Hepatocyte (in vitro differentiated cells): Measurements from ENCODE around the gene ADAM12. TPM values are rescaled to one million over a fixed set of nuclear protein-coding genes. Genes with fewer than 3 reads are reported as not detected.

Experiments
- DNase-seq: peaks from one replicate; pipeline ENCODE4 v3.0.0-alpha.2; 2016; ENCODE audit warnings: low spot score
- H2AFZ ChIP-seq: fragments of 200-600 bp; sonication (generic); 2 replicates; pipeline ENCODE4 v1.6.0; 2016; ENCODE audit warnings: antibody characterized with exemption, mild to moderate bottlenecking
- H3K27ac ChIP-seq: fragments of 200-600 bp; sonication (generic); 2 replicates; pipeline ENCODE4 v1.5.1; 2016; ENCODE audit warnings: mild to moderate bottlenecking
- H3K27me3 ChIP-seq: fragments of 200-600 bp; sonication (generic); 2 replicates; pipeline ENCODE4 v1.6.1; 2016
- H3K36me3 ChIP-seq: fragments of 200-600 bp; sonication (generic); replicated peaks from 2 replicates; pipeline ENCODE4 v1.5.1; 2016; ENCODE audit warnings: low read depth; ENCODE audit not compliant: insufficient read depth
- H3K4me1 ChIP-seq: fragments of 200-600 bp; sonication (generic); 2 replicates; pipeline ENCODE4 v1.5.1; 2016; ENCODE audit warnings: mild to moderate bottlenecking, moderate library complexity; ENCODE audit not compliant: insufficient read depth
- H3K4me2 ChIP-seq: fragments of 200-600 bp; sonication (generic); 2 replicates; pipeline ENCODE4 v1.6.0; 2016
- H3K4me3 ChIP-seq: fragments of 200-600 bp; sonication (generic); 2 replicates; pipeline ENCODE4 v1.5.1; 2016; ENCODE audit warnings: mild to moderate bottlenecking
- H3K79me2 ChIP-seq: fragments of 200-600 bp; sonication (generic); 2 replicates; pipeline ENCODE4 v1.6.0; 2017; ENCODE audit warnings: mild to moderate bottlenecking
- H3K9me2 ChIP-seq: fragments of 200-600 bp; sonication (generic); replicated peaks from 2 replicates; pipeline ENCODE4 v1.6.0; 2017; ENCODE audit warnings: mild to moderate bottlenecking; ENCODE audit not compliant: insufficient read depth
- H3K9me3 ChIP-seq: fragments of 200-600 bp; sonication (generic); 2 replicates; pipeline ENCODE4 v1.5.1; 2016; ENCODE audit warnings: low read depth, mild to moderate bottlenecking
- H4K20me1 ChIP-seq: fragments of 200-600 bp; sonication (generic); 2 replicates; pipeline ENCODE4 v1.6.0; 2016; ENCODE audit warnings: mild to moderate bottlenecking; ENCODE audit not compliant: insufficient read depth, poor library complexity, severe bottlenecking
- CTCF ChIP-seq: fragments of 200-600 bp; sonication (generic); IDR thresholded peaks from 2 replicates; pipeline ENCODE4 v1.5.1; 2016; ENCODE audit warnings: antibody characterized with exemption, mild to moderate bottlenecking; ENCODE audit not compliant: poor library complexity
- EZH2 ChIP-seq: fragments of 200-600 bp; sonication (generic); IDR thresholded peaks from 2 replicates; pipeline ENCODE4 v1.6.1; 2016; ENCODE audit warnings: antibody characterized with exemption, mild to moderate bottlenecking, borderline replicate concordance
- EZH2phosphoT487 ChIP-seq: fragments of 200-600 bp; sonication (generic); IDR thresholded peaks from one replicate; pipeline ENCODE4 v1.6.1; 2018; ENCODE audit warnings: antibody characterized with exemption, mild to moderate bottlenecking, low read depth, moderate library complexity; ENCODE audit not compliant: unreplicated experiment, severe bottlenecking
- WGBS: methylation state at CpG from one replicate; pipeline ENCODE4 v1.1.6; 2016; ENCODE audit warnings: low lambda C conversion rate; ENCODE audit errors: missing lambda C conversion rate; 5-methylcytosine and 5-hydroxymethylcytosine counted together
- polyA plus RNA-seq: library from polyadenylated mRNA; unstranded; fragments of >200 nt; fragmentation: Nextera tagmentation; extraction: Ambion mirVana; gene quantifications from 2 replicates; pipeline ENCODE4 v1.2.1, GENCODE V29; 2016
- total RNA-seq: library from RNA; depleted of rRNA; stranded (reverse); fragments of >200 nt; gene quantifications from 2 replicates; pipeline ENCODE4 v1.2.3, GENCODE V29; 2014

The ADAM12 gene
- total and polyA plus RNA-seq, 2 experiments from 2014 or later = 4.9 to 11.3 TPM

DNA sequence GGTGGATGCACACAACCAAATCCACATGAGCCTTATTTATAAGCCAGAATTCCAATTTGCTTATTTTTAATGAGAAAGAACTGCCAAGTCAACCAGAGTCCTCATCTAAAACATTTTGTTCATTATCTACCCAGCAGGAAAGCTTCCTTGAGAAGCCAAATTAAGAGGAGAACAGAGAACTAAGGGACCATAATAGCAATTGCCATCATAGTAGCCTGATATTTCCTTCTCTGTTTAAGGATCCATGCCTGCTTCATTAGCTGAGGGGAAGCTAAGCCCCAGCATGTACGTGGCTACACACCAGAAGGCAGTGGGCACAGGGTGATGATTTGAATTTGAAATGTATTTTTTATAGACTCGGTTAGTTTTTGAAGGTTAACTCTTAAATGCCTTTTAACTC is 46.8 kb downstream of the ADAM12 start:
- Histone ChIP-seq H3K9me3 (no peaks in the 10 kb centered on the region), H3K4me1 (no peaks in the 10 kb centered on the region), H3K4me3 (no peak overlapping the region), H3K9me2 (no peaks in the 10 kb centered on the region), H3K79me2 (no peaks in the 10 kb centered on the region), H3K27ac (no peak overlapping the region), H3K27me3 (no peaks in the 10 kb centered on the region), H2AFZ (no peak overlapping the region), H4K20me1 (no peaks in the 10 kb centered on the region), H3K36me3 (no peaks in the 10 kb centered on the region), H3K4me2 (no peak overlapping the region)
- DNase-seq = no peak
- 72% methylated on average over 2 of the region's 2 CpGs for WGBS
- TF ChIP-seq EZH2 (no peak), EZH2phosphoT487 (no peak), CTCF (no peak)

GRCh38 chr10:126337251-126337810 is 50.9 kb downstream of the ADAM12 start:
- no peak overlapping the region for H3K4me2 ChIP-seq
- no peak for TF ChIP-seq EZH2phosphoT487
- TF ChIP-seq CTCF = no peak
- no peak for TF ChIP-seq EZH2
- H3K27ac ChIP-seq = no peak overlapping the region

DNA sequence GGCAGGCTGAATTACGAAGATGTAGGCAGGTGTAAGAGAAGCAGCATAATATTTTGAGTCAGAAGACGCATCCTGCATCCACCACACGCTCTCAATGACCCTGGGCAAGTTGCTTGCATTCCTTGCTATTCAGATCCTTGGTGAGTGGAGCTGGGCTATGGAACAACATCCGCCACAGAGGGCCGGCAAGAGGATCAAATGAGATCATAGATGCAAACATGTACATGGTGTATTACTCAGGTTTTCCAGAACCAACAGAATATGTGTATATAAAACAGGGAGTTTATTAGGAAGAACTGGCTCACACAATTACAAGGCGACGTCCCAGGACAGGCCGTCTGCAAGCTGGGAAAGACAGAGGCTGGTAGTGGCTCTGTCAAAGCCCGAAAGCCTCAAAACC is 51.5 kb downstream of the ADAM12 start:
- TF ChIP-seq EZH2phosphoT487 = no peak
- TF ChIP-seq EZH2 = no peak
- no peak for TF ChIP-seq CTCF
- Histone ChIP-seq H3K36me3 (no peaks in the 10 kb centered on the region), H3K9me2 (no peaks in the 10 kb centered on the region), H3K27me3 (no peaks in the 10 kb centered on the region), H3K27ac (no peak overlapping the region), H3K79me2 (no peaks in the 10 kb centered on the region), H3K4me2 (no peak overlapping the region), H3K9me3 (no peaks in the 10 kb centered on the region), H3K4me1 (no peaks in the 10 kb centered on the region), H2AFZ (no peak overlapping the region), H4K20me1 (no peaks in the 10 kb centered on the region), H3K4me3 (no peak overlapping the region)
- no peak for DNase-seq
- 84% methylated on average over 9 of the region's 9 CpGs for WGBS

More at GRCh38 chr10:126337251-126337810, 50.9 kb downstream of the ADAM12 start:
- H3K36me3 ChIP-seq = no peaks in the 10 kb centered on the region
- no peak overlapping the region for H3K4me3 ChIP-seq
- no peaks in the 10 kb centered on the region for H4K20me1 ChIP-seq
- H3K4me1 ChIP-seq = no peaks in the 10 kb centered on the region
- no peaks in the 10 kb centered on the region for H3K27me3 ChIP-seq
- H3K79me2 ChIP-seq = no peaks in the 10 kb centered on the region
- H3K9me3 ChIP-seq = no peaks in the 10 kb centered on the region
- no peak for DNase-seq
- no peak overlapping the region for H2AFZ ChIP-seq
- 96% methylated on average over 1 of the region's 1 CpG for WGBS
- no peaks in the 10 kb centered on the region for H3K9me2 ChIP-seq

DNA sequence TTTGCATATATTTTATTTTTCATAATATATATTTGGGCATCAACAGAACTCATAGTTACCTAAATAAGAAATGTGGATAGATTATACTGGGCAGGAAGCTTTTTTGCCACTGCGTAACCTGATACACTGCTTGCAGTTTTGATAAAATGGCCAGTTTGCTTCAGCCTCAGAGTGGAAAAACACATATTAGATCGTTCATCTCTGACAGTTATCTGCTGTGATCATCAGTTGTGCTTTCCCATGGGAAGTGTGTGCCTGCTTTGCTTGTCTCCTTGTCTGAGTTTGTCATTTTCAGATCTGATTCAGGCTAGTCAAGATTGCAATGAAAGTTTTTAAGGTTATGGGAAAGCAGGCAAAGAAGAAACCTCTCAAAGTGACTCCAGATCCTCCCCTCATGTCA is 54.0 kb downstream of the ADAM12 start:
- no peak overlapping the region for H2AFZ ChIP-seq
- no peaks in the 10 kb centered on the region for H3K36me3 ChIP-seq
- H3K4me1 ChIP-seq = no peaks in the 10 kb centered on the region
- H3K4me3 ChIP-seq = no peak overlapping the region
- H3K9me2 ChIP-seq = no peaks in the 10 kb centered on the region
- no peak overlapping the region for H3K4me2 ChIP-seq
- H3K27me3 ChIP-seq = no peaks in the 10 kb centered on the region
- no peak overlapping the region for H3K27ac ChIP-seq
- no peaks in the 10 kb centered on the region for H3K79me2 ChIP-seq
- no peaks in the 10 kb centered on the region for H4K20me1 ChIP-seq
- H3K9me3 ChIP-seq = no peaks in the 10 kb centered on the region
- TF ChIP-seq EZH2phosphoT487 (no peak), CTCF (no peak), EZH2 (no peak)
- no peak for DNase-seq
- WGBS = 56% methylated on average over 2 of the region's 2 CpGs
